ENCODE measurements around the gene PRKAG1. TPM values are rescaled to one million over a fixed set of nuclear protein-coding genes. Genes with fewer than 3 reads are reported as not detected.

PRKAG1 gene
- total and polyA plus RNA-seq, 9 donors, result 53.8 to 72.0 (median 60.3) TPM

DNA sequence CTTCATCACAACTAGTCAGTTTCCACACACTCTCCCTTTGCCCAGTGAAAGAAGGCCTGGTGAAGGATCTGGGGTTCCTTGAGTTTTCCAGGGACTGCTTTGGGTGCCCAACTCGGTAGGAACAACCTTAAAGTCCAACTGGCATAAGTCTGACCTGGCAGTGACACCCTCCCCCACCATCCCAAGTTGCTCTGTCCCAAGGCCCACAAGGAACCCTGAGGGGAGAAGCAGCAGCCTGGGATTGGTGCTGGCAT, 40.4 kb upstream of the PRKAG1 start:
- Histone ChIP-seq H3K4me3 (ENCODE audit: low read length) (peak overlapping the region; percentile 84), H3K9me3 (replicated peaks; ENCODE audit: control insufficient read depth, low read depth, low read length) (no peaks in the 10 kb centered on the region), H3K4me1 (ENCODE audit: control insufficient read depth, insufficient read depth, low read length) (peaks cover 38% of the 10 kb centered on the region), H3K36me3 (ENCODE audit: control insufficient read depth, insufficient read depth, low read length) (peaks cover 27% of the 10 kb centered on the region), H3K27me3 (ENCODE audit: control insufficient read depth, insufficient read depth, low read length) (no peaks in the 10 kb centered on the region), H3K27ac (ENCODE audit: low read length) (peak overlapping the region; percentile 97)
- no peak for DNase-seq
- no CpG with 5 or more reads among the region's 1 CpG for WGBS (ENCODE audit: insufficient coverage)

DNA sequence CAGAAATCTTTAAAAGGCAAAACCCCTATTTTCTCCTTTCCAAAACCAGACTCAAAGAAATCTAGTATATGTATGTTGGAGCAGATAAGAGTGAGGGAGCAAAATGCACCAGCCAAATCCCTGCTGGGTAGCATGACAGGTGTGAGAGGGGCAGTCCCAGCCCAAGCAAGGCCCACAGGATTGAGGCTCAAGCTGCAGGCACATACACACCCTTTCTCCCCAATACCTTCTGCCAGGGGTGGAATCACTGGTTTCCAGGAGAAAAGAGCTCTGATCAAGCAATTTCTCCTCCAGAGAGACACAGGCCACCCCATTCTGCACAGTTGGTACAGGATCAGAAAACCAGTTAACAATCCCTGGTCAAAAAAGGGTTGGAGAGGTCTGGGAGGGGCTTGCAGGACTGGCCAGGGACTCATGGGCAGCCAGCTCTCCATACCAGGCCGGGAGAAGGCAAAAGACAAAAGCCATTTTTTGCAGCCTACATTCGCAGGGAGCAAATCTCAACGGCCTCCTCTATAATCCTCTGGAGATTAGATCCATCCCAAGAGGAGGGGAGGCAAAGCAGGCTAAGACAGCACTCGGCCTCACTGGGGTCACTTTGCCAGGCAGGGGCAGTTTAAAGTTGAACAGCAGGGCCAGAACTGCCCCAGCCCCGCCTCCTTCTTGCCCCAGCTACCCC, 39.9 kb upstream of the PRKAG1 start:
- peak overlapping the region; percentile 23 for H3K27ac ChIP-seq (ENCODE audit: low read length)
- 0% methylated on average over 2 of the region's 5 CpGs for WGBS (ENCODE audit: insufficient coverage)
- H3K36me3 ChIP-seq (ENCODE audit: control insufficient read depth, insufficient read depth, low read length), result peaks cover 32% of the 10 kb centered on the region
- peaks cover 38% of the 10 kb centered on the region for H3K4me1 ChIP-seq (ENCODE audit: control insufficient read depth, insufficient read depth, low read length)
- no peaks in the 10 kb centered on the region for H3K27me3 ChIP-seq (ENCODE audit: control insufficient read depth, insufficient read depth, low read length)
- no peaks in the 10 kb centered on the region for H3K9me3 ChIP-seq (replicated peaks; ENCODE audit: control insufficient read depth, low read depth, low read length)
- peak overlapping the region; percentile 84 for H3K4me3 ChIP-seq (ENCODE audit: low read length)
- no peak for DNase-seq

DNA sequence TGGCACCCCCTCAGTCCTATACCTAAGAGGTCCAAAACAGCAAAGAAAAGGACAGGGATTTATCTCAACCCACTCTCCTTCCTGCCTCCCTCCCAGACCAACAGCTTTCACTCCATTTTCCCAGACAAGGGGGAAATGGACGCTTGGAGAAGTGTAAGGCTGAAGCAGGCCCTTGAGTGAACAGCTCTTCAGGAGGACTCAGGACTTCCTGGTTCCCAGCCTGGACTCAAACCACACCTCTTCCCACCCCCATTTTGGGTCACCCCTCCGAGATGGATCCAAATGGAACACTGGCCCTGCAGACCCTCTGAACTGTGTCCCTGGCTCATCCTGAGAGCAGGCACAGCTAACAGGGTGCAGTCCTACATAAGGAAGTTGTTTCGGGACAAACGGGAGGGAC, 39.3 kb upstream of the PRKAG1 start:
- Histone ChIP-seq H3K36me3 (ENCODE audit: control insufficient read depth, insufficient read depth, low read length) (peaks cover 38% of the 10 kb centered on the region), H3K27ac (ENCODE audit: low read length) (peak overlapping the region; percentile 32), H3K4me1 (ENCODE audit: control insufficient read depth, insufficient read depth, low read length) (peaks cover 38% of the 10 kb centered on the region), H3K4me3 (ENCODE audit: low read length) (peak overlapping the region; percentile 84), H3K27me3 (ENCODE audit: control insufficient read depth, insufficient read depth, low read length) (no peaks in the 10 kb centered on the region), H3K9me3 (replicated peaks; ENCODE audit: control insufficient read depth, low read depth, low read length) (no peaks in the 10 kb centered on the region)
- DNase-seq, result no peak
- 0% methylated on average over 1 of the region's 4 CpGs for WGBS (ENCODE audit: insufficient coverage)

GRCh38 chr12:49055978-49056754, 37.6 kb upstream of the PRKAG1 start:
- no peak overlapping the region for H3K4me3 ChIP-seq (ENCODE audit: low read length)

DNA sequence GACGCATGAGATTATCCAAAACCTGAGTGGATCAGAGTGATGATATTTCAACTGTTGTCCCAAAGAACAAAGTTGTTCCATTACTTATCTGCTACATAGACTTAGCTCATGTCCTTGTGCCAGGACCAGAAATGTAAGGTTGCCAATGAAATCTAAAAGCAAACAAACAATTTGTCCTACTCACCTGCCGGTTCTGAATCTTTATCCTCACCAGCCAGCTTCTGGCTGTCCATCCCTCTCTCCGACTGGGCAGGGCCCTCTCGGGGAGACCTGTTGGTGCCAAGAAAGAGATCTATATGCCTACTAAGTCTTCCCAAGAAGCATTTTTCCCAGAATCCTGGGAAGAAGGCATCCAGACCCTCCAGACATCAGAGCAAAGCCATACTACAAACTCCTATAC, 36.5 kb upstream of the PRKAG1 start:
- no peaks in the 10 kb centered on the region for H3K27me3 ChIP-seq (ENCODE audit: control insufficient read depth, insufficient read depth, low read length)
- peaks cover 34% of the 10 kb centered on the region for H3K4me1 ChIP-seq (ENCODE audit: control insufficient read depth, insufficient read depth, low read length)
- H3K36me3 ChIP-seq (ENCODE audit: control insufficient read depth, insufficient read depth, low read length), result peaks cover 66% of the 10 kb centered on the region
- H3K4me3 ChIP-seq (ENCODE audit: low read length), result no peak overlapping the region
- no peaks in the 10 kb centered on the region for H3K9me3 ChIP-seq (replicated peaks; ENCODE audit: control insufficient read depth, low read depth, low read length)
- WGBS (ENCODE audit: insufficient coverage), result 96% methylated on average over 3 of the region's 4 CpGs
- DNase-seq, result no peak
- H3K27ac ChIP-seq (ENCODE audit: low read length), result no peak overlapping the region

More at GRCh38 chr12:49055978-49056754, 37.6 kb upstream of the PRKAG1 start:
- Histone ChIP-seq H3K4me1 (ENCODE audit: control insufficient read depth, insufficient read depth, low read length) (peaks cover 36% of the 10 kb centered on the region), H3K36me3 (ENCODE audit: control insufficient read depth, insufficient read depth, low read length) (peaks cover 55% of the 10 kb centered on the region), H3K27me3 (ENCODE audit: control insufficient read depth, insufficient read depth, low read length) (no peaks in the 10 kb centered on the region), H3K9me3 (replicated peaks; ENCODE audit: control insufficient read depth, low read depth, low read length) (no peaks in the 10 kb centered on the region), H3K27ac (ENCODE audit: low read length) (peak overlapping the region; percentile 51)
- peak; percentile 89 for DNase-seq
- no CpG with 5 or more reads among the region's 7 CpGs for WGBS (ENCODE audit: insufficient coverage)

- H3K4me3 ChIP-seq (ENCODE audit: low read length), result no peak overlapping the region
- DNase-seq, result no peak
- no peaks in the 10 kb centered on the region for H3K27me3 ChIP-seq (ENCODE audit: control insufficient read depth, insufficient read depth, low read length)
- no peak overlapping the region for H3K27ac ChIP-seq (ENCODE audit: low read length)
- WGBS (ENCODE audit: insufficient coverage), result 95% methylated on average over 7 of the region's 10 CpGs
- peaks cover 71% of the 10 kb centered on the region for H3K36me3 ChIP-seq (ENCODE audit: control insufficient read depth, insufficient read depth, low read length)
- H3K4me1 ChIP-seq (ENCODE audit: control insufficient read depth, insufficient read depth, low read length), result peaks cover 34% of the 10 kb centered on the region
- H3K9me3 ChIP-seq (replicated peaks; ENCODE audit: control insufficient read depth, low read depth, low read length), result no peaks in the 10 kb centered on the region
Observed at GRCh38 chr12:49054524-49054923, 35.9 kb upstream of the PRKAG1 start.

- H3K27ac ChIP-seq (ENCODE audit: low read length), result no peak overlapping the region
- H3K4me3 ChIP-seq (ENCODE audit: low read length), result no peak overlapping the region
- DNase-seq, result no peak
- no peaks in the 10 kb centered on the region for H3K27me3 ChIP-seq (ENCODE audit: control insufficient read depth, insufficient read depth, low read length)
- 95% methylated on average over 3 of the region's 5 CpGs for WGBS (ENCODE audit: insufficient coverage)
- peaks cover 34% of the 10 kb centered on the region for H3K4me1 ChIP-seq (ENCODE audit: control insufficient read depth, insufficient read depth, low read length)
- H3K36me3 ChIP-seq (ENCODE audit: control insufficient read depth, insufficient read depth, low read length), result peaks cover 76% of the 10 kb centered on the region
- H3K9me3 ChIP-seq (replicated peaks; ENCODE audit: control insufficient read depth, low read depth, low read length), result no peaks in the 10 kb centered on the region
Observed at GRCh38 chr12:49054096-49054495, 35.5 kb upstream of the PRKAG1 start.

DNA sequence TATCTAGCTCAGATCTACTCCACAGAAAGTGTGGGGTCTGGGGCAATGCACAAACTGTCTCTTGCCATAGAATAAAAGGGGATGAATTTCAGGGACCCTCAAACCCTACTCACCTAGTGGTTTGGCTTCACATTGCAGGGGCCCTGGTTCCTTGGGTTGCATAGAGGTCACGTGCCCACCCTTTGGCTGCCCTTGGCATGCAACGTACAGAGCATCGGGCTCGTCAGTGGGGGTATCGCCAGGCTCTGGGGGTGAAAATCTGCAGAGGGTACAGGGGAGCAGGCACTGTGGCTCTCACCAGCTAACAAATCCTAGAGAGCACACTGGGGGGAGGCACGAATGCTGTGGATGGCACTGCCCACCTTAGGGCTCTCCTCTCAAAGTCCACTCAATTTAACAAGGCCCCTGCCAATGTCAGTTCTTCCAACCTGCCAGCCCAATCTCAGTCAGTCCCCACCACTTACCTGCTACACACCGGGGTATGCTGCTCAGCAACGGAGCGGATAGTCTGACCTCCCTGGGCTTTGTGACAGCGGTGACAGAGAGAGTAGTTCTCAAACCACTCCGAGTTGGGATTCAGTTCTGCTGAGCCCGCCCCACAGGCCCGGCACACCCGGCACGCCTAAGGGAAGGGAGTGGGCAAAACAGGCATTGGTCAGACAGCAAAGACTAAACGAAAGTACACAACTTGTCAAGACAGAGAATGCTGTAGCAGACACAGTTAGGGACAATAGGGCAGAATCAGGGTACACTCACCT, 34.1 kb upstream of the PRKAG1 start:
- H3K27me3 ChIP-seq (ENCODE audit: control insufficient read depth, insufficient read depth, low read length), result no peaks in the 10 kb centered on the region
- 83% methylated on average over 12 of the region's 16 CpGs for WGBS (ENCODE audit: insufficient coverage)

DNA sequence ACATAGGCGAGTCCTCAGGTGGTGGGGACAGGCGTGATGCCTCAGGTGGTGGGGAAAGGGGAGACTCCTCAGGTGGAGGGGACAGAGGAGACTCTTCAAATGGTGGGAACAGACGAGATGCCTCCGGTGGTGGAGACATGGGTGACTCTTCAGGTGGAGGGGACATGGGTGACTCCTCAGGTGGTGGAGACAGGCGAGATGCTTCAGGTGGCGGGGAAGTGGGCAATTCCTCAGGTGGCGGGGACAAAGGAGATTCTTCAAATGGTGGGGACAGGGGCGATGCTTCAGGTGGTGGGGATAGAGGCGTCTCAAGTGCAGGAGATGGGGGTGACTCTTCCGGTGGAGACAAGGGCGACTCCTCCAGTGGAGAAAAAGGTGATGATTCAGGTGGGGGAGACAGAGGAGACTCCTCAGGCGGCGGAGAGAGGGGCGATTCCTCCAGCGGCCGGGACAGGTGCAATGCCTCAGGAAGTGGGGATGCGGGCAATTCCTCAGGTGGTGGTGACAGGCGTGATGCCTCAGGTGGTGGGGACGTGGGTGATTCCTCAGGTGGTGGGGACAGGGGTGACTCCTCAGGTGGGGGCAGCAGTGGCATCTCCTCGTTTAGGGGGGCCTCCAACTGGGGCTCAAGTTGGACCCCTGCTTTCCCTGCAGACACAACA, 33.3 kb upstream of the PRKAG1 start:
- H3K9me3 ChIP-seq (replicated peaks; ENCODE audit: control insufficient read depth, low read depth, low read length), result no peaks in the 10 kb centered on the region
- no peaks in the 10 kb centered on the region for H3K27me3 ChIP-seq (ENCODE audit: control insufficient read depth, insufficient read depth, low read length)
- peaks cover 92% of the 10 kb centered on the region for H3K36me3 ChIP-seq (ENCODE audit: control insufficient read depth, insufficient read depth, low read length)
- no peak overlapping the region for H3K27ac ChIP-seq (ENCODE audit: low read length)
- peaks cover 14% of the 10 kb centered on the region for H3K4me1 ChIP-seq (ENCODE audit: control insufficient read depth, insufficient read depth, low read length)
- WGBS (ENCODE audit: insufficient coverage), result 94% methylated on average over 17 of the region's 20 CpGs
- no peak for DNase-seq
- no peak overlapping the region for H3K4me3 ChIP-seq (ENCODE audit: low read length)

More for the DNA sequence above, 34.1 kb upstream of the PRKAG1 start:
- Histone ChIP-seq H3K9me3 (replicated peaks; ENCODE audit: control insufficient read depth, low read depth, low read length) (no peaks in the 10 kb centered on the region), H3K36me3 (ENCODE audit: control insufficient read depth, insufficient read depth, low read length) (peaks cover 88% of the 10 kb centered on the region), H3K4me1 (ENCODE audit: control insufficient read depth, insufficient read depth, low read length) (peaks cover 21% of the 10 kb centered on the region), H3K4me3 (ENCODE audit: low read length) (no peak overlapping the region), H3K27ac (ENCODE audit: low read length) (no peak overlapping the region)
- DNase-seq, result no peak

GRCh38 chr12:49051373-49051764, 32.8 kb upstream of the PRKAG1 start:
- Histone ChIP-seq H3K36me3 (ENCODE audit: control insufficient read depth, insufficient read depth, low read length) (peaks cover 97% of the 10 kb centered on the region), H3K27me3 (ENCODE audit: control insufficient read depth, insufficient read depth, low read length) (no peaks in the 10 kb centered on the region), H3K9me3 (replicated peaks; ENCODE audit: control insufficient read depth, low read depth, low read length) (no peaks in the 10 kb centered on the region), H3K27ac (ENCODE audit: low read length) (no peak overlapping the region), H3K4me3 (ENCODE audit: low read length) (no peak overlapping the region), H3K4me1 (ENCODE audit: control insufficient read depth, insufficient read depth, low read length) (peaks cover 9% of the 10 kb centered on the region)
- DNase-seq, result no peak
- WGBS (ENCODE audit: insufficient coverage), result 94% methylated on average over 18 of the region's 18 CpGs
